ENCODE data around the gene WASF1. TPM values are rescaled to one million over a fixed set of nuclear protein-coding genes. Genes with fewer than 3 reads are reported as not detected.

Gene WASF1
- 23.9 and 26.2 TPM in 2 replicates for total RNA-seq
- long read RNA-seq, partial matches to known transcripts, result 2 of 5 reads
- long read RNA-seq, other reads (novel, unspliced or antisense), result 3 of 5 reads

- no peaks in the 10 kb centered on the region for H3K27me3 Mint-ChIP-seq (ENCODE audit: unreplicated experiment)
- H3K9me3 Mint-ChIP-seq (ENCODE audit: unreplicated experiment), result no peaks in the 10 kb centered on the region
- H3K4me1 Mint-ChIP-seq (ENCODE audit: unreplicated experiment), result peaks cover 9% of the 10 kb centered on the region
- peak; percentile 99 for DNase-seq (ENCODE audit: extremely low spot score, unreplicated experiment)
- peak within 1 kb of the TSS; percentile 82 for H3K27ac Mint-ChIP-seq (ENCODE audit: unreplicated experiment)
- TF ChIP-seq CTCF (IDR thresholded peaks at IDR 0.05), result no peak
- peak within 1 kb of the TSS; percentile 88 for H3K4me3 Mint-ChIP-seq (ENCODE audit: unreplicated experiment)
- no peaks in the 10 kb centered on the region for H3K36me3 Mint-ChIP-seq (ENCODE audit: unreplicated experiment)
Observed at GRCh38 chr6:110179406-110180227, at the start of gene WASF1. Gene WASF1 (minus strand): TSS chr6:110179670. CDS start chr6:110127601, 52,069 bp downstream.

GRCh38 chr6:110226261-110226660 is 46.8 kb upstream of the WASF1 start:
- Mint-ChIP-seq H3K4me3 (ENCODE audit: unreplicated experiment) (no peak overlapping the region), H3K36me3 (ENCODE audit: unreplicated experiment) (peaks cover 38% of the 10 kb centered on the region), H3K27me3 (ENCODE audit: unreplicated experiment) (no peaks in the 10 kb centered on the region), H3K27ac (ENCODE audit: unreplicated experiment) (no peak overlapping the region), H3K4me1 (ENCODE audit: unreplicated experiment) (no peaks in the 10 kb centered on the region), H3K9me3 (ENCODE audit: unreplicated experiment) (no peaks in the 10 kb centered on the region)
- no peak for DNase-seq (ENCODE audit: extremely low spot score, unreplicated experiment)
- no peak for TF ChIP-seq CTCF (IDR thresholded peaks at IDR 0.05)

- TF ChIP-seq CTCF (IDR thresholded peaks at IDR 0.05), result no peak
- Mint-ChIP-seq H3K27me3 (ENCODE audit: unreplicated experiment) (no peaks in the 10 kb centered on the region), H3K4me3 (ENCODE audit: unreplicated experiment) (no peak overlapping the region), H3K4me1 (ENCODE audit: unreplicated experiment) (no peaks in the 10 kb centered on the region), H3K36me3 (ENCODE audit: unreplicated experiment) (peaks cover 46% of the 10 kb centered on the region), H3K9me3 (ENCODE audit: unreplicated experiment) (no peaks in the 10 kb centered on the region), H3K27ac (ENCODE audit: unreplicated experiment) (no peak overlapping the region)
- no peak for DNase-seq (ENCODE audit: extremely low spot score, unreplicated experiment)
Observed at GRCh38 chr6:110221738-110222137, 42.3 kb upstream of the WASF1 start.

- TF ChIP-seq CTCF (IDR thresholded peaks at IDR 0.05), result no peak
- H3K4me3 Mint-ChIP-seq (ENCODE audit: unreplicated experiment), result no peak overlapping the region
- no peaks in the 10 kb centered on the region for H3K4me1 Mint-ChIP-seq (ENCODE audit: unreplicated experiment)
- H3K27me3 Mint-ChIP-seq (ENCODE audit: unreplicated experiment), result no peaks in the 10 kb centered on the region
- no peak for DNase-seq (ENCODE audit: extremely low spot score, unreplicated experiment)
- H3K9me3 Mint-ChIP-seq (ENCODE audit: unreplicated experiment), result no peaks in the 10 kb centered on the region
- peaks cover 54% of the 10 kb centered on the region for H3K36me3 Mint-ChIP-seq (ENCODE audit: unreplicated experiment)
- H3K27ac Mint-ChIP-seq (ENCODE audit: unreplicated experiment), result no peak overlapping the region
Observed at GRCh38 chr6:110217266-110217665, 37.8 kb upstream of the WASF1 start.

GRCh38 chr6:110216140-110216539 is 36.7 kb upstream of the WASF1 start:
- no peak for TF ChIP-seq CTCF (IDR thresholded peaks at IDR 0.05)
- no peaks in the 10 kb centered on the region for H3K27me3 Mint-ChIP-seq (ENCODE audit: unreplicated experiment)
- H3K4me1 Mint-ChIP-seq (ENCODE audit: unreplicated experiment), result no peaks in the 10 kb centered on the region
- H3K9me3 Mint-ChIP-seq (ENCODE audit: unreplicated experiment), result no peaks in the 10 kb centered on the region
- H3K4me3 Mint-ChIP-seq (ENCODE audit: unreplicated experiment), result no peak overlapping the region
- DNase-seq (ENCODE audit: extremely low spot score, unreplicated experiment), result no peak
- H3K36me3 Mint-ChIP-seq (ENCODE audit: unreplicated experiment), result peaks cover 56% of the 10 kb centered on the region
- H3K27ac Mint-ChIP-seq (ENCODE audit: unreplicated experiment), result no peak overlapping the region
